Measurements from ENCODE around the gene EVPLL. TPM values are rescaled to one million over a fixed set of nuclear protein-coding genes. Genes with fewer than 3 reads are reported as not detected.
A peak's percentile ranks its signal among the peaks of the same experiment; 100 is the strongest.

Gene EVPLL
- total and polyA plus RNA-seq, 9 of the 15 experiments (the other 6 are each of a cell fraction or from before 2014, with no cell fraction given) = not detected

GRCh38 chr17:18363101-18364049 is 14.2 kb upstream of the EVPLL start, which contains the start of gene SHMT1 (continued):
- TF ChIP-seq MNT (conservative IDR thresholded peaks at IDR 0.05) = peak; percentile 34 to 81
- TF ChIP-seq, protein P1, sequence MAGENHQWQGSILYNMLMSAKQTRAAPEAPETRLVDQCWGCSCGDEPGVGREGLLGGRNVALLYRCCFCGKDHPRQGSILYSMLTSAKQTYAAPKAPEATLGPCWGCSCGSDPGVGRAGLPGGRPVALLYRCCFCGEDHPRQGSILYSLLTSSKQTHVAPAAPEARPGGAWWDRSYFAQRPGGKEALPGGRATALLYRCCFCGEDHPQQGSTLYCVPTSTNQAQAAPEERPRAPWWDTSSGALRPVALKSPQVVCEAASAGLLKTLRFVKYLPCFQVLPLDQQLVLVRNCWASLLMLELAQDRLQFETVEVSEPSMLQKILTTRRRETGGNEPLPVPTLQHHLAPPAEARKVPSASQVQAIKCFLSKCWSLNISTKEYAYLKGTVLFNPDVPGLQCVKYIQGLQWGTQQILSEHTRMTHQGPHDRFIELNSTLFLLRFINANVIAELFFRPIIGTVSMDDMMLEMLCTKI (IDR thresholded peaks at IDR 0.05; ENCODE audit: partially characterized antibody) = no peak
- no peak for TF ChIP-seq STAT5A (IDR thresholded peaks at IDR 0.05; ENCODE audit: borderline replicate concordance, low read length)
- TF ChIP-seq PREB (CRISPR knock-in tag; IDR thresholded peaks at IDR 0.05) = no peak
- no peak for TF ChIP-seq FOXM1 (IDR thresholded peaks at IDR 0.05; ENCODE audit: low read depth)
- no peak for TF ChIP-seq FOXM1 (CRISPR knock-in tag; IDR thresholded peaks at IDR 0.05; ENCODE audit: low read depth)
- no peak for TF ChIP-seq TCF15 (CRISPR knock-in tag; IDR thresholded peaks at IDR 0.05)
- no peak for TF ChIP-seq NFXL1 (CRISPR knock-in tag; IDR thresholded peaks at IDR 0.05)
- no peak for TF ChIP-seq CBFA2T3 (IDR thresholded peaks at IDR 0.05)
- no peak for TF ChIP-seq ZNF24 (IDR thresholded peaks at IDR 0.05)
- TF ChIP-seq, protein P2, sequence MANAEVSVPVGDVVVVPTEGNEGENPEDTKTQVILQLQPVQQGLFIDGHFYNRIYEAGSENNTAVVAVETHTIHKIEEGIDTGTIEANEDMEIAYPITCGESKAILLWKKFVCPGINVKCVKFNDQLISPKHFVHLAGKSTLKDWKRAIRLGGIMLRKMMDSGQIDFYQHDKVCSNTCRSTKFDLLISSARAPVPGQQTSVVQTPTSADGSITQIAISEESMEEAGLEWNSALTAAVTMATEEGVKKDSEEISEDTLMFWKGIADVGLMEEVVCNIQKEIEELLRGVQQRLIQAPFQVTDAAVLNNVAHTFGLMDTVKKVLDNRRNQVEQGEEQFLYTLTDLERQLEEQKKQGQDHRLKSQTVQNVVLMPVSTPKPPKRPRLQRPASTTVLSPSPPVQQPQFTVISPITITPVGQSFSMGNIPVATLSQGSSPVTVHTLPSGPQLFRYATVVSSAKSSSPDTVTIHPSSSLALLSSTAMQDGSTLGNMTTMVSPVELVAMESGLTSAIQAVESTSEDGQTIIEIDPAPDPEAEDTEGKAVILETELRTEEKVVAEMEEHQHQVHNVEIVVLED (CRISPR knock-in tag; IDR thresholded peaks at IDR 0.05) = no peak
- no peak for TF ChIP-seq CEBPZ (IDR thresholded peaks at IDR 0.05; ENCODE audit: borderline replicate concordance, low read depth, low read length)
- peak in 1 of 2 experiments; percentile 40; a peak in 1 of 4 replicates for TF ChIP-seq FOXK2 (conservative IDR thresholded peaks at IDR 0.05 in 1 of 2, IDR thresholded peaks at IDR 0.05 in 1 of 2; ENCODE audit: low read depth in 2 of 2)
- no peak for TF ChIP-seq TSC22D4 (tag; IDR thresholded peaks at IDR 0.05)
- no peak for TF ChIP-seq ZNF76 (CRISPR knock-in tag; IDR thresholded peaks at IDR 0.05; ENCODE audit: borderline replicate concordance)
- TF ChIP-seq MYC (IDR thresholded peaks at IDR 0.05; ENCODE audit: low read depth, low read length) = peak; percentile 54; the same call in 1 of the 2 replicates
- no peak for TF ChIP-seq MYC (CRISPR knock-in tag; IDR thresholded peaks at IDR 0.05; ENCODE audit: borderline replicate concordance, low read depth)

All from K562 (cell line).